Measurements from ENCODE around the gene XPNPEP3.

- no peak for TF ChIP-seq CTCF (IDR thresholded peaks at IDR 0.05)
- TF ChIP-seq POLR2AphosphoS5 (IDR thresholded peaks at IDR 0.05; ENCODE audit: low read depth, low read length): no peak
- TF ChIP-seq USF2 (IDR thresholded peaks at IDR 0.05; ENCODE audit: borderline replicate concordance, low read depth, low read length): no peak
- no peak for TF ChIP-seq NFIC (IDR thresholded peaks at IDR 0.05; ENCODE audit: borderline replicate concordance)
- TF ChIP-seq YY1 (IDR thresholded peaks at IDR 0.05; ENCODE audit: low read depth): no peak
- no peak for TF ChIP-seq EP300 (IDR thresholded peaks at IDR 0.05; ENCODE audit: borderline replicate concordance in 1 of 2, low read depth in 1 of 2, low read length in 1 of 2)
- TF ChIP-seq RFX5 (IDR thresholded peaks at IDR 0.05; ENCODE audit: low read length): no peak
- TF ChIP-seq EZH2phosphoT487 (IDR thresholded peaks at IDR 0.05; ENCODE audit: borderline replicate concordance, low read depth): no peak
- TF ChIP-seq CHD2 (IDR thresholded peaks at IDR 0.05; ENCODE audit: low read length, partially characterized antibody): no peak
- TF ChIP-seq RAD21 (IDR thresholded peaks at IDR 0.05; ENCODE audit: low read length): no peak
- no peak for TF ChIP-seq TCF12 (IDR thresholded peaks at IDR 0.05)
- no peak for TF ChIP-seq TAF1 (IDR thresholded peaks at IDR 0.05; ENCODE audit: borderline replicate concordance, low read depth, low read length)
Observed at GRCh38 chr22:40920526-40920925, 63.6 kb downstream of the XPNPEP3 start.

All from SK-N-SH (cell line).